Activated CD8-positive, alpha-beta memory T cell treated with anti-CD3 and anti-CD28 coated beads for 4 hours (primary cell): ENCODE data around the gene AP2S1.
A peak's percentile ranks its signal among the peaks of the same experiment; 100 is the strongest.
"Not testable (repeated sequence)": the region's sequence is repeated elsewhere in the genome, so short reads cannot be mapped to it uniquely, and the experiment has no call there.

Experiments used
- DNase-seq, 2 donors: peaks; one replicate each; pipeline ENCODE4 v3.0.0-alpha.2; 2020; ENCODE audit warnings: low read depth in 2 of 2

Gene AP2S1

GRCh38 chr19:46850228-46851203, at the start of gene AP2S1:
TSS of gene AP2S1 (minus strand) at chr19:46850846. CDS start at chr19:46850766, 80 bp downstream.
- peak; percentile 82 to 86 for DNase-seq

- no peak for DNase-seq
These were observed 49.7 kb upstream of the AP2S1 start for GRCh38 chr19:46900341-46900740.

GRCh38 chr19:46898731-46899130, 48.1 kb upstream of the AP2S1 start:
- no peak for DNase-seq

GRCh38 chr19:46896076-46896794, 45.6 kb upstream of the AP2S1 start:
- DNase-seq: no peak

GRCh38 chr19:46892252-46893179, 41.9 kb upstream of the AP2S1 start:
- no peak for DNase-seq

GRCh38 chr19:46890423-46891170, 40.0 kb upstream of the AP2S1 start:
- DNase-seq: no peak

- DNase-seq: no peak
These were observed 36.7 kb upstream of the AP2S1 start for GRCh38 chr19:46887240-46887782.

GRCh38 chr19:46886546-46887239, 36.0 kb upstream of the AP2S1 start:
- DNase-seq: no peak

- no peak for DNase-seq
These were observed 34.8 kb upstream of the AP2S1 start for GRCh38 chr19:46885411-46885810.

GRCh38 chr19:46882751-46883150, 32.1 kb upstream of the AP2S1 start:
- DNase-seq: not testable (repeated sequence)

GRCh38 chr19:46882034-46882433, 31.4 kb upstream of the AP2S1 start:
- DNase-seq: no peak

GRCh38 chr19:46881092-46881491, 30.4 kb upstream of the AP2S1 start:
- DNase-seq: no peak

- no peak for DNase-seq
These were observed 29.8 kb upstream of the AP2S1 start for GRCh38 chr19:46880431-46880830.

- no peak for DNase-seq
These were observed 28.1 kb upstream of the AP2S1 start for GRCh38 chr19:46878613-46879375.

GRCh38 chr19:46875657-46876056, 25.0 kb upstream of the AP2S1 start:
- no peak for DNase-seq

GRCh38 chr19:46875234-46875633, 24.6 kb upstream of the AP2S1 start:
- no peak for DNase-seq

GRCh38 chr19:46872967-46873366, 22.3 kb upstream of the AP2S1 start:
- DNase-seq: no peak

- not testable (repeated sequence) for DNase-seq
These were observed 20.5 kb upstream of the AP2S1 start for GRCh38 chr19:46871173-46871572.
